Ovary (tissue), 3 donors: ENCODE data around the gene NPRL2.

Experiments used
- CTCF ChIP-seq, 3 donors: fragments of 450-650 bp in 2 of 3; fragments of 200-600 bp in 1 of 3; IDR thresholded peaks; one replicate each; pipeline versions ENCODE4 v1.5.1 to v1.8.0; 2016 to 2022; ENCODE audit warnings: antibody characterized with exemption in 3 of 3, mild to moderate bottlenecking in 1 of 3
- EP300 ChIP-seq: sonication (generic); formaldehyde crosslinking; IDR thresholded peaks from one replicate; pipeline ENCODE4 v1.6.1; 2017; ENCODE audit warnings: antibody characterized with exemption
- POLR2A ChIP-seq: fragments of 450-650 bp; IDR thresholded peaks from one replicate; pipeline ENCODE4 v1.6.1; 2017; ENCODE audit warnings: antibody characterized with exemption, mild to moderate bottlenecking, moderate library complexity
- donor health status: DM: no; HTN: no; CAD: no.

GRCh38 chr3:50318163-50318562 lies 32.4 kb downstream of the NPRL2 start:
- no peak for TF ChIP-seq CTCF (IDR thresholded peaks at IDR 0.05)
- no peak for TF ChIP-seq POLR2A
- TF ChIP-seq EP300, result no peak
